HG03159 (cell line): ENCODE results near the gene XG.
A peak's percentile ranks its signal among the peaks of the same experiment; 100 is the strongest.
"Not testable (repeated sequence)": the region's sequence is repeated elsewhere in the genome, so short reads cannot be mapped to it uniquely, and the experiment has no call there.

Experiments
- ATAC-seq: cut with Tn5 transposase; IDR thresholded peaks from one replicate; pipeline ENCODE4 v1.9.1; 2021; ENCODE audit warnings: mild to moderate bottlenecking, moderate library complexity; ENCODE audit not compliant: unreplicated experiment

The XG gene

GRCh38 chrX:2780472-2781225, 28.8 kb downstream of the XG start:
- ATAC-seq, result peak; percentile 48

- ATAC-seq, result no peak
Measured at GRCh38 chrX:2781226-2781571, 29.4 kb downstream of the XG start.

GRCh38 chrX:2781698-2782097, 29.9 kb downstream of the XG start:
- ATAC-seq, result peak; percentile 52

- ATAC-seq, result no peak
Measured at GRCh38 chrX:2782171-2782570, 30.3 kb downstream of the XG start.

- no peak for ATAC-seq
Measured at GRCh38 chrX:2782778-2783177, 30.9 kb downstream of the XG start.

GRCh38 chrX:2784026-2784425, 32.2 kb downstream of the XG start:
- ATAC-seq, result no peak

- ATAC-seq, result no peak
Measured at GRCh38 chrX:2785538-2785937, 33.7 kb downstream of the XG start.

- no peak for ATAC-seq
Measured at GRCh38 chrX:2788980-2789379, 37.1 kb downstream of the XG start.

GRCh38 chrX:2789569-2789968, 37.7 kb downstream of the XG start:
- ATAC-seq, result no peak

GRCh38 chrX:2793752-2794151, 41.9 kb downstream of the XG start:
- no peak for ATAC-seq

- ATAC-seq, result no peak
Measured at GRCh38 chrX:2794336-2794735, 42.5 kb downstream of the XG start.

- not testable (repeated sequence) for ATAC-seq
Measured at GRCh38 chrX:2796808-2797207, 45.0 kb downstream of the XG start.

- no peak for ATAC-seq
Measured at GRCh38 chrX:2799369-2799768, 47.5 kb downstream of the XG start.

- not testable (repeated sequence) for ATAC-seq
Measured at GRCh38 chrX:2799980-2800379, 48.1 kb downstream of the XG start.

- ATAC-seq, result no peak
Measured at GRCh38 chrX:2801223-2801622, 49.4 kb downstream of the XG start.

- ATAC-seq, result not testable (repeated sequence)
Measured at GRCh38 chrX:2802376-2803090, 50.7 kb downstream of the XG start.

GRCh38 chrX:2803486-2803885, 51.6 kb downstream of the XG start:
- not testable (repeated sequence) for ATAC-seq

- ATAC-seq, result not testable (repeated sequence)
Measured at GRCh38 chrX:2804106-2804843, 52.4 kb downstream of the XG start.

GRCh38 chrX:2804858-2805257, 53.0 kb downstream of the XG start:
- ATAC-seq, result not testable (repeated sequence)

GRCh38 chrX:2811271-2811670, 59.4 kb downstream of the XG start:
- no peak for ATAC-seq

GRCh38 chrX:2812161-2812907, 60.5 kb downstream of the XG start:
- peak; percentile 84 for ATAC-seq
